KG1 (cell line): ENCODE measurements around the gene ERRFI1.
"Not testable (repeated sequence)": the region's sequence is repeated elsewhere in the genome, so short reads cannot be mapped to it uniquely, and the experiment has no call there.

Source experiments
- DNase-seq: peaks from one replicate; lab custom pipeline; 2025; lab: John Stamatoyannopoulos, UW

ERRFI1 gene

DNA sequence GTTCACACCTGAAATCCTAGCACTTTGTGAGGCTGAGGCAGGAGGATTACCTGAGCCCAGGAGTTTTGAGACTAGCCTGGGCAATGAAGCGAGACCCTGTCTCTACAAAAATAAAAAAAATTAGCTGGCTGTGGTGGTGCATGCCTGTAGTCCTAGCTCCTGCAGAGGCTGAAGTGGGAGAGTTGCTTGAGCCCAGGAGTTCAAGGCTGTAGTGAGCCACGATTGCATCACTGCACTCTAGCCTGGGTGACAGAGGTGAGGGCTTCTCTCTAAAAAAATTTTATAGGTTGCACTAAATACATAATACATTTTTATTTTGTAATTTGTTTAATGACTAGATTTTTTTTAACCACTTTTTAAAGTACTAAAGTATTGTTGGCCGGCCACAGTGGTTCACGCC, 58.5 kb downstream of the ERRFI1 start:
- DNase-seq = no peak

DNA sequence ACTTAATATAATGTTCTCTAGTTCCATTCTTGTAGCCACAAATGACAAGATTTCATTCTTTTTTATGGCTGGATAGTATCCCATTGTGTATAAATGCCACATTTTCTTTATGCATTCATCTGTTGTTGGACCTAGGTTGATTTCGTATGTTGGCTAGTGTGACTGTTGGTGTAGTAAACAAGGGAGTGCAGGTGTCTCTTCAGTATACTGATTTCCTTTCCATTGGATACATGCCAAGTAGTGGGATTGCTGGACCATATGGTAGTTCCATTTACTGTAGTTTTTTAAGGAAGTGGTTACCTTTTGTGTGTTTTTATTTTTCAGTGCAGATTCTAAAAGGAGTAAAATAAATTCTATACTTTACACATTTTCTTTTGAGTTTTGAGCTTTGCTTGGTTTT, 58.9 kb downstream of the ERRFI1 start:
- DNase-seq = no peak

DNA sequence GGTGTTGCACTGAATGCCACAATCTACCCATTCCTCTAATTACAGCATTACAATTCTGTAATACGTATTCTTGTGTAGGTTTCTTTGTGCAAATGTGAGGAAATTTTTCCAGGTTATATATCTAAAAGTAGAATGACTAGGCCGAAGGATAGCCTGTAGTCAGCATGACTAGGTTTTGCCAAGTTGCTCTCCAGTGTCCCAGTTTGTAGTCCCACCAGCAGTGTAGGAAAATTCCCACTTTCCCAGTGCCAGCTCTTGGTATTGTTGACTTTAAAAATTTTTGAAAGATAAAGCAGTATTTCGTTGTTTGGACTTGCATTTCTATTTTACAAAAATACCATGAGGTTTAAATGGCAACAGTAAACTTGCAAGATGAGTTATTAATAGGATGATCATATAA, 61.6 kb downstream of the ERRFI1 start:
- no peak for DNase-seq

GRCh38 chr1:7963841-7964240, 62.3 kb downstream of the ERRFI1 start:
- not testable (repeated sequence) for DNase-seq

DNA sequence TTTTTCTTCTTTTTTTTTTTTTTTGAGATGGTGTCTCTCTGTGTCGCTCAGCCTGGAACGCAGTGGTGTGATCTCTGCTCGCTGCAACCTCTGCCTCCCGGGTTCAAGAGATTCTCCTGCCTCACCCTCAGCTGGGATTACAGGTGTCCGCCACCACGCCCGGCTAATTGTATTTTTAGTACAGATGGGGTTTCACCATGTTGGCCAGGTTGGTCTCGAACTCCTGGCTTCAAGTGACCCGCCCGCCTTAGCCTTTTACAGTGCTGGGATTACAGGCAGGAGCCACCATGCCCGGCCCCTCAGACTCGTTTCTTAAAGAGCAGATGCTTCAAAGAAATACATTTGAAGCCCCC, 62.8 kb downstream of the ERRFI1 start:
- not testable (repeated sequence) for DNase-seq

DNA sequence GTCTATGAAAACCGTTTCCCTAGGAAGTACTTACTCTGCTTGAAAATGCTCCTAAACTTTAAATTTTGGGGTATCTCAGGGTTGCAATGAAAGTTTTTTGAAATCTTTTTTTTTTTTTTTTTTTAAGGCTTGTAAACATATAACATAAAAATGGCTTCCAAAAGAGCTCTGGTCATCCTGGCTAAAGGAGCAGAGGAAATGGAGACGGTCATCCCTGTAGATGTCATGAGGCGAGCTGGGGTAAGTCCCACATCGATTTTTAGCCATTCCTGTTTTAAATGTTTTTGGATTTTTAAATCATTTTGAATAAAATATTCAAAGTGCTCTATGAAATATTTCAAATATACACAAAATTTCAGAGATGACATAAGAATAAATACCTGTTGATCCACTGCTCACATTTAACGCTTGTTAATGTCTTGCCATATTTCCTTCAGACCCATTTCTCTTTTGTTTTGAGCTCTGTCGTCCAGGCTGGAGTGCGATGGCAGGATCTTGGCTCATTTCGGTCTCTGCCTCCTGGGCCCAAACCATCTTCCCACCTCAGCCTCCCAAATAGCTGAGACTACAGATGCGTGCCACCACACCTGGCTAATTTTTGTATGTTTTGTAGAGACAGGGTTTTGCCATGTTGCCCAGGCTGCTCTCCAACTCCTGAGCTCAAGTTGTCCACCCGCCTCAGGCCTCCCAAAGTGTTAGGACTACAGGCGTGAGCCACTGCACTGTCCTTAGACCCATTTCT, 63.3 kb downstream of the ERRFI1 start:
- no peak for DNase-seq

- peak; percentile 38 for DNase-seq
Measured at GRCh38 chr1:7962014-7962335, 64.1 kb downstream of the ERRFI1 start.
